ENCODE measurements around the gene PTPRO.

GRCh38 chr12:15444523-15444922 lies 122.2 kb downstream of the PTPRO start:
- TF ChIP-seq, protein P1, sequence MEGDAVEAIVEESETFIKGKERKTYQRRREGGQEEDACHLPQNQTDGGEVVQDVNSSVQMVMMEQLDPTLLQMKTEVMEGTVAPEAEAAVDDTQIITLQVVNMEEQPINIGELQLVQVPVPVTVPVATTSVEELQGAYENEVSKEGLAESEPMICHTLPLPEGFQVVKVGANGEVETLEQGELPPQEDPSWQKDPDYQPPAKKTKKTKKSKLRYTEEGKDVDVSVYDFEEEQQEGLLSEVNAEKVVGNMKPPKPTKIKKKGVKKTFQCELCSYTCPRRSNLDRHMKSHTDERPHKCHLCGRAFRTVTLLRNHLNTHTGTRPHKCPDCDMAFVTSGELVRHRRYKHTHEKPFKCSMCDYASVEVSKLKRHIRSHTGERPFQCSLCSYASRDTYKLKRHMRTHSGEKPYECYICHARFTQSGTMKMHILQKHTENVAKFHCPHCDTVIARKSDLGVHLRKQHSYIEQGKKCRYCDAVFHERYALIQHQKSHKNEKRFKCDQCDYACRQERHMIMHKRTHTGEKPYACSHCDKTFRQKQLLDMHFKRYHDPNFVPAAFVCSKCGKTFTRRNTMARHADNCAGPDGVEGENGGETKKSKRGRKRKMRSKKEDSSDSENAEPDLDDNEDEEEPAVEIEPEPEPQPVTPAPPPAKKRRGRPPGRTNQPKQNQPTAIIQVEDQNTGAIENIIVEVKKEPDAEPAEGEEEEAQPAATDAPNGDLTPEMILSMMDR (IDR thresholded peaks at IDR 0.05) = no peak
- TF ChIP-seq EP300 (IDR thresholded peaks at IDR 0.05) = no peak
- no peak for TF ChIP-seq POLR2AphosphoS5 (IDR thresholded peaks at IDR 0.05)
